GM18951 (cell line): Measurements from ENCODE around the gene HOPX.
"Not testable (repeated sequence)": the region's sequence is repeated elsewhere in the genome, so short reads cannot be mapped to it uniquely, and the experiment has no call there.

Experiments
- POLR2A ChIP-seq: IDR thresholded peaks from 4 replicates; pipeline ENCODE4 v1.6.1; 2011; ENCODE audit warnings: mild to moderate bottlenecking; ENCODE audit not compliant: insufficient read length, insufficient read depth; ENCODE audit errors: extremely low read depth
- in situ Hi-C: fragments of 300-500 bp; cut with MboI; formaldehyde crosslinking; loops from one replicate; pipeline ENCODE4 v1.12.0; 2022; ENCODE audit warnings: low sequenced_read_pairs, mixed read lengths, inconsistent platforms; ENCODE audit not compliant: unreplicated experiment

Gene HOPX

DNA sequence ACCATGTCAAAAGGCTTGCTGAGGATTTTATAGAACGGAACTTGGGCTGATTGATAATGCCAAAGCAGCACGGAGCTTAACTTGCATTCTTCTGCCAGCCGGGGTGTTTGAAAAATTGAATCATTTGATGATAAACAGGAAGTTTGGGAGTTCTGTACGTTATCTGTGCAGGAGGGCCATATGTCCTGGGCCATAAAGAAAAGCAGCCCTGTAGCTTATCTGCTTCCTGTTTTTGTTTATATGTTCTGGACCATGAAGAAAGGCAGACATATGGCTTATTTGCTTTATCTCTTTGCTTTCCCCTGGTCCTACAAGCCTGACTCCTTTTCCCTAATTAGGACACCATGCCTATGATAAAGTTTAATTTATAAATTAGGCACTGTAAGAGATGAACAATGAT lies 62.4 kb downstream of the HOPX start:
- TF ChIP-seq POLR2A = no peak
- in situ Hi-C loops = no loop called here

DNA sequence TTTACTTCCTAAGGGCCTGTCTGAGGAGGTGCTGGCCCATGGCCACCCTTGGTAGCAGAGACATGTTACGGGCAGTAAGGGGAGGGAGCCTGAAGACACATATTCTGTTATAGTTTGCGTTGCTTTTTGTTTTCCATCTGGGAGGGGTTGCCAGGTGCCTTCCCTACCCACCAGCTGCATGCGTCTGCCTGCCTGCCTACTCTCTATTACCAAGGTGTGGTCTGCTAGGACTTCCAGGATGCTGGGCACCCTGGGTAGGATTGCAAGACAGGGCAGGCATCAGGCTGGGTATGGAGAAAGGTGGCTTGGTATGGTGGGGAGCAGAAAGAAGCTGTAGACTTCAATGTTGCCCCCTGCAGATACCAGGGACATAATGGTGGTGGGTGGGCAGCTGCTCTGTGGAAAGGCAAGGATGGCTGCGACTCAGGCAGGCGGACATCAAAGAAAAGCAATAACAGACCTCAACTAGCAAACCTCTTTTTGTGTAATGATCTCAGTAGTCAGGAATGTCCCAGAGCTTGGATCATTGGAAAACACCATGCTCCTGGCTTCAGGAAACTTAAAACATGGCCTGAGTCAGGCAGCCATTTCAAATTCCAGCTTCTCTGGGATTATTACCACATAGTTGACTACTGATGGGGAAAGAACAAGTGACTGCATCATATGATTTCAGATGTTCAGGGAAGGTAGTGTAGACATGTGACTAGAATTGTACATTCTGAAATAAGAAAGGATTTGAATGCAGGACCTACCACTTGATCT lies 67.8 kb downstream of the HOPX start:
- TF ChIP-seq POLR2A = no peak
- in situ Hi-C loops = no loop called here

DNA sequence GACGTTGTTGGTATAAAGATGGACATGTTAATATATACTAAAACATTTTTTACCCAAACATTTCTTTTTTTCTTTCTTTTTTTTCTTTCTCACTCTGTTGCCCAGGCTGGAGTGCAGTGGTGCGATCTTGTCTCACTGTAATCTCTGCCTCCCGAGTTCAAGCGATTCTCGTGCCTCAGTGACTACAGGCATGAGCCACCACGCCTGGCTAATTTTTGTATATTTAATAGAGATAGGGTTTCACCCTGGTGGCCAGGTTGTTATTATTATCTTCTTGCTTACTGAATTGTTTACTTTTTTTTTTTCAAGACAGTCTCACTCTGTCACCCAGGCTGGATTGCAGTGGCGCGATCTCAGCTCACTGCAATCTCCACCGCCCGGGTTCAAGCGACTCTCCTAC lies 68.8 kb downstream of the HOPX start:
- TF ChIP-seq POLR2A = no peak

DNA sequence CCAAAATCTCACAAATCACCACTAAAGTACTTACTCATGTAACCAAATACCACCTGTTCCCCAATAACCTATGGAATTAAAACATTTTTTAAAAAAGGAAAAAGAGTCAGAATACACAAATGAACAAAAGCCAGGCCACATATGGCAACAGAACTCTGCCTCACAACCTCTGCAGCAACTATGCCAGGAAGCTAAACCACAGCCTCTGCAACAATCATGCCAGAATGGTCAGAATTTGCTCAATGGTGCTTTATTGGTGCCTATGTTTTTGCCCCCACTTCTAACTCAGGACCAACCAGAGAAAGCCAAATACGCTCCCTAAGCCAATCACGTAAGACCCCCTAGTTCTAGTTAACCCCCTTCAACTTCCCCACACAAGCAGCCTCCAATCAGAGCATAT lies 69.6 kb downstream of the HOPX start:
- no peak for TF ChIP-seq POLR2A
- in situ Hi-C loops = no loop called here

More for the DNA sequence above, 68.8 kb downstream of the HOPX start:
- in situ Hi-C loops = no loop called here

DNA sequence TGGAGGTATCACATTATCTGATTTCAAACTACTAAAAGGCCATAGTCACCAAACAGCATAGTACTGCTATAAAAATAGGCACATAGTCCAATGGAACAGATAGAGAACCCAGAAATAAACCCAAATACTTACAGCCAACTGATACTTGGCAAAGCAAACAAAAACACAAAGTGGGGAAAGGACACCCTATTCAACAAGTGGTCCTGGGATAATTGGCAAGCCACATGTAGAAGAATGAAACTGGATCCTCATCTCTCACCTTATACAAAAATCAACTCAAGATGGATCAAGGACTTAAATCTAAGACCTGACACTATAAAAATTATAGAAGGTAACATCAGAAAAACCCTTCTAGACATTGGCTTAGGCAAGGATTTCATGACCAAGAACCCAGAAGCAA lies 70.9 kb downstream of the HOPX start:
- in situ Hi-C loops = not testable (repeated sequence)

DNA sequence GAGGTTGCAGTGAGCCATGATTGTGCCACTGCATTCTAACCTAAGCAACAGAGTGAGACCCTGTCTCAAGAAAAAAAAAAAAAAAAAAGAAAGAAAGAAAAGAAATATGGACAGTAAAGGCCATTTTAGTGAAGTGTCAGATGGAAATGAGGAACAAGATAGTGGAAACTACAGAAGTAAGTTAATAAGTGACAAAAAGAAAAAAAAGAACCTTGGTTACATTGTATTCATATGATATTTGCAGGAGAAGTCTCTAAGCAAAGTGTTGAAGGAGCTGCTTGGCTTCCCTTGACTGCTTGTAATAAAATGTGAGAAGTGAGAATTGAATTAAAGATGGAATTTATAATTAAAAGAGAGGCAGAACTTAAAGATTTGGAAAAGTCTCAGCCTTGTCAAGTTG lies 73.2 kb downstream of the HOPX start:
- TF ChIP-seq POLR2A = no peak
- in situ Hi-C loops = no loop called here

DNA sequence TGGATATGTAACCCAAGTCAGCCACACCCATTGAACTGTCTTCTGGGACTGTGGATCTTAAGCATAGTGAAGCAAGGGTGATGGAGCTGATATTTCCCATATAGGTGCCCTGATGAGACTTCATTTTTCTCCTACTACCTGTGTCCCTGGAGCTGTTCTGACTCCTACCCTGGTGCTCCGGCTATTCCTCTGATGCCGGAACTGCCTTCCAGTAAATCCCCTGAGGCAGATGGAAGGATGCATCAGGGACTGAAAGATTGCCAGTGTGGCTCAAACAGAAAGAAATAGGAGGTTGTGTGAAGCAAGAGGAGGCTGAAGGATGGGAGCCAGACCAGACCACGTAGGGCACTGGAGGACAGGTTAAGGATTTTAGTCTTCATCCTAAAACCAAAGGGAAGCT lies 74.7 kb downstream of the HOPX start:
- in situ Hi-C loops = no loop called here
- no peak for TF ChIP-seq POLR2A

DNA sequence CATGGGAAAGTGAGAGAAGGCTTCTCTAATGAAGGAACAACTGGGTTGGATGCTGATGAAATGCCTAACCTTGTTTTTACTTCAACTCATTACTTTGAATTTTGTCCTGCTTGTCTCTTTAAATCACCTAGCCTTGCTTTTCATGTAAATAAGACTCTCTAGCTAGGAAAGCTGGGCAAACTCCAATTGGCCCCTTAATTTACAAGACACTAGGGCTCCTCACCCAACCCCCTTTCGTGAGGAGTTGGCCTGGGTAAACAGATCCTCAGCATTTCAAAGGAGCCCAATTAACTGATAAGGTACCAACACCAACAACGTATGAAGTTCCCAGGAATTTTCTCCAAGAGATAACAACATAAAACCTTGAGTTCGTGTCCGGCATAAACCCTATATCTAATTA lies 75.6 kb downstream of the HOPX start:
- in situ Hi-C loops = not testable (repeated sequence)

DNA sequence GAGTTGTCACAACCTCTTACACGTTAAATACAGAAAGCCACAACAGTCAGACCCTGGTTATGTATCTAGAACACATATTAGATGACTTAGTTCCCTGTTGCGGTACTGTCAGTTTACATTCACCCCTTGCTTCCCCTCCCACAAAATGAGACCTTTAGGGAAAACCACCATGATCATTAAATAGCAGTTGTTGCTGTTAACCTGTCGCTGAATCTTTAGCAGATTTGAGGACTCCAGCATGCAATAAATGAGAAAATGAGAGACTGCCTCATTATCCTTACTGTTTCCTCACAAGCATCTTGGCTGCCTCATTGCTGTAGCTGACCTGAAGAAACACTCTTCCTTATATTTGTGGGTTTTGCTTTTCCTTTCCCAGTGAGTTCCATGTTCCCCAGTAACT lies 77.8 kb downstream of the HOPX start:
- no peak for TF ChIP-seq POLR2A
- in situ Hi-C loops = no loop called here
